H9 (cell line): Measurements from ENCODE around the gene EVL. TPM values are rescaled to one million over a fixed set of nuclear protein-coding genes. Genes with fewer than 3 reads are reported as not detected.

Experiments used
- DNase-seq: peaks from one replicate; pipeline ENCODE4 v3.0.0-alpha.2; 2017
- H2AFZ ChIP-seq: one replicate; pipeline ENCODE4 v1.6.1; 2013; ENCODE audit warnings: mild to moderate bottlenecking, low read length, control low read depth, moderate library complexity
- H2AK5ac ChIP-seq: 2 replicates; pipeline ENCODE4 v1.6.1; 2013; ENCODE audit warnings: low read length, control low read depth, mixed read lengths; ENCODE audit not compliant: insufficient read length
- H2BK120ac ChIP-seq: one replicate; pipeline ENCODE4 v1.6.1; 2013; ENCODE audit warnings: low read depth, mild to moderate bottlenecking, low read length, control low read depth, inconsistent platforms; ENCODE audit not compliant: poor library complexity, severe bottlenecking
- H2BK12ac ChIP-seq: 2 replicates; pipeline ENCODE4 v1.6.1; 2013; ENCODE audit warnings: low read length, control low read depth, mixed read lengths, low read depth; ENCODE audit not compliant: insufficient read length
- H2BK15ac ChIP-seq: 2 replicates; pipeline ENCODE4 v1.6.1; 2013; ENCODE audit warnings: low read depth, low read length, control low read depth
- H2BK20ac ChIP-seq: one replicate; pipeline ENCODE4 v1.6.1; 2013; ENCODE audit warnings: low read depth, mild to moderate bottlenecking, low read length, control low read depth, inconsistent platforms; ENCODE audit not compliant: poor library complexity, severe bottlenecking
- H2BK5ac ChIP-seq: 2 replicates; pipeline ENCODE4 v1.6.1; 2013; ENCODE audit warnings: low read length, control low read depth, mixed read lengths; ENCODE audit not compliant: insufficient read length
- H3K14ac ChIP-seq: 2 replicates; pipeline ENCODE4 v1.6.1; 2013; ENCODE audit warnings: low read length, control low read depth; ENCODE audit not compliant: insufficient read depth
- H3K18ac ChIP-seq: 2 replicates; pipeline ENCODE4 v1.6.1; 2013; ENCODE audit warnings: low read depth, mild to moderate bottlenecking, mixed read lengths, low read length, control low read depth; ENCODE audit not compliant: insufficient read length
- H3K23ac ChIP-seq: 2 replicates; pipeline ENCODE4 v1.6.1; 2013; ENCODE audit warnings: low read length, control low read depth, mixed read lengths, low read depth; ENCODE audit not compliant: insufficient read length
- H3K23me2 ChIP-seq: 2 replicates; pipeline ENCODE4 v1.6.1; 2013; ENCODE audit warnings: low read depth, mild to moderate bottlenecking, mixed read lengths, low read length, control low read depth; ENCODE audit not compliant: insufficient read length, poor library complexity, severe bottlenecking
- H3K27ac ChIP-seq: 2 replicates; pipeline ENCODE4 v1.5.1; 2013; ENCODE audit warnings: low read length, control low read depth, mixed read lengths, low read depth; ENCODE audit not compliant: insufficient read length
- H3K27me3 ChIP-seq: 2 replicates; pipeline ENCODE4 v1.6.1; 2013; ENCODE audit warnings: low read length, control low read depth, inconsistent platforms; ENCODE audit not compliant: insufficient read depth
- H3K4ac ChIP-seq: 2 replicates; pipeline ENCODE4 v1.6.1; 2013; ENCODE audit warnings: low read depth, mild to moderate bottlenecking, control low read depth, inconsistent platforms, low read length, moderate library complexity
- H3K4me1 ChIP-seq: 2 replicates; pipeline ENCODE4 v1.6.1; 2013; ENCODE audit warnings: low read length, control low read depth, inconsistent platforms; ENCODE audit not compliant: insufficient read depth
- H3K4me2 ChIP-seq: 2 replicates; pipeline ENCODE4 v1.6.1; 2013; ENCODE audit warnings: low read length, control low read depth, mixed read lengths; ENCODE audit not compliant: insufficient read length, insufficient read depth
- H3K56ac ChIP-seq: 2 replicates; pipeline ENCODE4 v1.6.1; 2013; ENCODE audit warnings: low read depth, mild to moderate bottlenecking, mixed read lengths, low read length, control low read depth; ENCODE audit not compliant: insufficient read length
- H3K79me1 ChIP-seq: 2 replicates; pipeline ENCODE4 v1.6.1; 2013; ENCODE audit warnings: low read depth, mild to moderate bottlenecking, moderate library complexity, low read length, control low read depth, inconsistent platforms; ENCODE audit not compliant: insufficient read depth, poor library complexity, severe bottlenecking
- H3K79me2 ChIP-seq: 2 replicates; pipeline ENCODE4 v1.6.1; 2013; ENCODE audit warnings: low read length, control low read depth, inconsistent platforms; ENCODE audit not compliant: insufficient read depth
- H3K9ac ChIP-seq: 2 replicates; pipeline ENCODE4 v1.6.1; 2013; ENCODE audit warnings: low read length, control low read depth, mixed read lengths; ENCODE audit not compliant: insufficient read length; ENCODE audit errors: extremely low read depth
- H3K9me3 ChIP-seq: one replicate; pipeline ENCODE4 v1.6.1; 2013; ENCODE audit warnings: low read depth, low read length, inconsistent platforms; ENCODE audit not compliant: control insufficient read depth
- H3T11ph ChIP-seq: one replicate; pipeline ENCODE4 v1.6.1; 2013; ENCODE audit warnings: mild to moderate bottlenecking, low read length, control low read depth, inconsistent platforms
- H4K20me1 ChIP-seq: one replicate; pipeline ENCODE4 v1.6.1; 2013; ENCODE audit not compliant: control insufficient read depth, insufficient read length, insufficient read depth
- H4K5ac ChIP-seq: 2 replicates; pipeline ENCODE4 v1.6.1; 2013; ENCODE audit warnings: low read depth, mild to moderate bottlenecking, mixed read lengths, low read length, control low read depth; ENCODE audit not compliant: insufficient read length
- H4K8ac ChIP-seq: replicated peaks from 2 replicates; pipeline ENCODE4 v1.6.1; 2013; ENCODE audit warnings: low read length, control low read depth, mixed read lengths, low read depth; ENCODE audit not compliant: insufficient read length
- H4K91ac ChIP-seq: 2 replicates; pipeline ENCODE4 v1.6.1; 2013; ENCODE audit warnings: low read depth, mild to moderate bottlenecking, moderate library complexity, mixed read lengths, low read length, control low read depth; ENCODE audit not compliant: insufficient read length
- H3K27ac Mint-ChIP-seq, 3 experiments: 2 replicates in 2 of 3; 3 replicates in 1 of 3; pipeline ENCODE4 v1.8.0; 2020 to 2021; ENCODE audit warnings: mixed read lengths in 3 of 3, mild to moderate bottlenecking in 1 of 3, moderate library complexity in 1 of 3
- H3K27me3 Mint-ChIP-seq: 2 replicates; pipeline ENCODE4 v1.8.0; 2021; ENCODE audit warnings: low read depth, mild to moderate bottlenecking, moderate library complexity, mixed read lengths
- H3K36me3 Mint-ChIP-seq, 3 experiments: 2 replicates in 2 of 3; 3 replicates in 1 of 3; pipeline ENCODE4 v1.8.0; 2020 to 2021; ENCODE audit warnings: low read depth in 3 of 3, mixed read lengths in 3 of 3; ENCODE audit not compliant: insufficient read depth in 1 of 3
- H3K4me1 Mint-ChIP-seq, 2 experiments: 2 replicates each; pipeline ENCODE4 v1.8.0; 2020; ENCODE audit warnings: mixed read lengths in 2 of 2
- H3K4me3 Mint-ChIP-seq, 2 experiments: 2 replicates in 1 of 2; 3 replicates in 1 of 2; pipeline ENCODE4 v1.8.0; 2020 to 2021; ENCODE audit warnings: mild to moderate bottlenecking in 2 of 2, mixed read lengths in 2 of 2, moderate library complexity in 1 of 2
- H3K9me3 Mint-ChIP-seq, 2 experiments: 2 replicates in 1 of 2; 3 replicates in 1 of 2; pipeline ENCODE4 v1.8.0; 2020; ENCODE audit warnings: mild to moderate bottlenecking in 2 of 2, mixed read lengths in 2 of 2, moderate library complexity in 1 of 2
- WGBS: extraction: QIAGEN DNeasy Blood & Tissue Kit; methylation state at CpG from one replicate; pipeline ENCODE4 v1.1.7; 2013; ENCODE audit warnings: missing lambda C conversion rate, low lambda C conversion rate, mixed read lengths; ENCODE audit not compliant: insufficient read length; ENCODE audit errors: extremely low coverage; 5-methylcytosine and 5-hydroxymethylcytosine counted together
- total RNA-seq: library from RNA; stranded (reverse); gene quantifications from 2 replicates; pipeline ENCODE4 v1.2.1, GENCODE V29; 2021
- TF ChIP-seq, protein P1 (sequence below): fragments of 200-600 bp; sonication (generic); conservative IDR thresholded peaks from 3 replicates; pipeline ENCODE4 v1.8.0; 2021; ENCODE audit warnings: antibody characterized with exemption, mild to moderate bottlenecking

EVL gene
- total RNA-seq, 1 experiment from 2014 or later: 53.2 TPM

DNA sequence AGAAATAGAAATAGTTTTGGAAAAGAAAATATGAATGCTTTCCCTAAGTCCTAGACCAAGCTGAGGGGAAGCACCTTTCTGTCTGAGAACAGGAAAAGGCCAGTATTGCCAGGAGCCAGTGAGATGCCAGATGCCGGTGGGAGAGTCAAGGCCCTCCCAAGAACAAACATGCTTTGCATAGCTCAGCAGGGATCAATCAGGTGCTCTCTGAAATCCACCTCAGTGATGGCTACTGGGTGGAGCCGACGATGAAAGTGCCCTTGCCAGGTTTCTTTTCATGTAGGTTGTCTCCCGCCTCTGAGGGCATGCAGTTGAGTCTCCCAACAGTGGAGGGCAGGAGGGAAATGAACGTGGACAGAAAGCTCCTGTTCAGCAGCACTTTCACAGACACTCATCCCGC, 66.0 kb downstream of the EVL start:
- Histone ChIP-seq H3K4me1 (no peaks in the 10 kb centered on the region), H3K79me1 (no peaks in the 10 kb centered on the region), H2BK20ac (no peak overlapping the region), H3K9ac (no peak overlapping the region), H3K4ac (no peak overlapping the region), H4K8ac (no peak overlapping the region), H2AK5ac (no peak overlapping the region), H3K23me2 (no peaks in the 10 kb centered on the region), H3K18ac (no peak overlapping the region), H3K27ac (no peak overlapping the region), H2BK120ac (no peak overlapping the region), H3K4me2 (no peak overlapping the region), H3K9me3 (no peaks in the 10 kb centered on the region), H4K5ac (no peak overlapping the region), H4K91ac (no peak overlapping the region), H2BK12ac (no peak overlapping the region), H3K27me3 (no peaks in the 10 kb centered on the region), H2AFZ (no peak overlapping the region), H2BK15ac (no peak overlapping the region), H3K56ac (no peak overlapping the region), H3K23ac (no peak overlapping the region), H3K79me2 (no peaks in the 10 kb centered on the region), H4K20me1 (no peaks in the 10 kb centered on the region), H3T11ph (no peak overlapping the region), H2BK5ac (no peak overlapping the region), H3K14ac (no peak overlapping the region)
- TF ChIP-seq, protein P1, sequence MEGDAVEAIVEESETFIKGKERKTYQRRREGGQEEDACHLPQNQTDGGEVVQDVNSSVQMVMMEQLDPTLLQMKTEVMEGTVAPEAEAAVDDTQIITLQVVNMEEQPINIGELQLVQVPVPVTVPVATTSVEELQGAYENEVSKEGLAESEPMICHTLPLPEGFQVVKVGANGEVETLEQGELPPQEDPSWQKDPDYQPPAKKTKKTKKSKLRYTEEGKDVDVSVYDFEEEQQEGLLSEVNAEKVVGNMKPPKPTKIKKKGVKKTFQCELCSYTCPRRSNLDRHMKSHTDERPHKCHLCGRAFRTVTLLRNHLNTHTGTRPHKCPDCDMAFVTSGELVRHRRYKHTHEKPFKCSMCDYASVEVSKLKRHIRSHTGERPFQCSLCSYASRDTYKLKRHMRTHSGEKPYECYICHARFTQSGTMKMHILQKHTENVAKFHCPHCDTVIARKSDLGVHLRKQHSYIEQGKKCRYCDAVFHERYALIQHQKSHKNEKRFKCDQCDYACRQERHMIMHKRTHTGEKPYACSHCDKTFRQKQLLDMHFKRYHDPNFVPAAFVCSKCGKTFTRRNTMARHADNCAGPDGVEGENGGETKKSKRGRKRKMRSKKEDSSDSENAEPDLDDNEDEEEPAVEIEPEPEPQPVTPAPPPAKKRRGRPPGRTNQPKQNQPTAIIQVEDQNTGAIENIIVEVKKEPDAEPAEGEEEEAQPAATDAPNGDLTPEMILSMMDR: no peak
- H3K4me1 Mint-ChIP-seq: peaks cover 12 to 24% of the 10 kb centered on the region in 2 experiments
- H3K27ac Mint-ChIP-seq: peak overlapping the region in 2 of 3 experiments; percentile 20 to 41; a peak in 4 of 7 replicates
- peak; percentile 61 for DNase-seq
- H3K27me3 Mint-ChIP-seq: no peaks in the 10 kb centered on the region; the same call in 1 of the 2 replicates
- no CpG with 5 or more reads among the region's 6 CpGs for WGBS
- no peak overlapping the region for H3K4me3 Mint-ChIP-seq
- H3K9me3 Mint-ChIP-seq: no peaks in the 10 kb centered on the region
- H3K36me3 Mint-ChIP-seq: peaks cover 6 to 18% (median 17%) of the 10 kb centered on the region in 3 experiments; a peak in 5 of 7 replicates
